Skin epidermis (tissue), 12 donors: ENCODE measurements around the gene NACA.
"Not testable (repeated sequence)": the region's sequence is repeated elsewhere in the genome, so short reads cannot be mapped to it uniquely, and the experiment has no call there.

Experiments used
- H3K27ac ChIP-seq, 21 experiments: fragments of 200-600 bp; sonication (generic) in 11 of 21; one replicate each; pipeline ENCODE4 v1.5.0; 2020; ENCODE audit warnings: mild to moderate bottlenecking in 3 of 21, inconsistent platforms in 2 of 21, moderate library complexity in 2 of 21
- H3K4me3 ChIP-seq, 7 experiments: fragments of 200-600 bp; sonication (generic) in 2 of 7; one replicate each; pipeline ENCODE4 v1.5.0; 2020; ENCODE audit warnings: inconsistent platforms in 2 of 7, mild to moderate bottlenecking in 2 of 7, moderate library complexity in 1 of 7

NACA gene

GRCh38 chr12:56726196-56726675 is 1.1 kb upstream of the NACA start:
- Histone ChIP-seq H3K4me3 (peak overlapping the region in 3 of 7 experiments; percentile 82 to 89 (median 83)), H3K27ac (peak overlapping the region in 19 of 21 experiments; percentile 86 to 97 (median 93))

GRCh38 chr12:56725723-56726102 is 614 bp upstream of the NACA start:
- peak overlapping the region; percentile 58 to 90 (median 82) for H3K4me3 ChIP-seq
- H3K27ac ChIP-seq, result peak overlapping the region in 20 of 21 experiments; percentile 86 to 97 (median 93)

DNA sequence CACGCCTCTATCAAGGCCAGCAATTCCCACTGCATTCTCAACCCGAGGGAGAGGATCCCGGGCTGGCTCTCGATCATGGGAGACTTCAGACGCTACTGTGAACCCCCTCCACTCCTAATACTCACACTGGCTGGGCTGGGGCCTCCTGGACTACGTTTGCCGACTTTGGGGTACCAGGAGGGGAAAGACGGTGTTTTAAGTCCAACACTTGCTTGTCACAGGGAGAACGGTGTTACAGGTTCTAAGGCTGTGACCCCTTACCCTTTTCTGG is 463 bp downstream of the NACA start:
- Histone ChIP-seq H3K27ac (peak overlapping the region; percentile 85 to 97 (median 93)), H3K4me3 (peak overlapping the region; percentile 58 to 90 (median 82))

- H3K27ac ChIP-seq, result peak overlapping the region; percentile 85 to 97 (median 93)
- peak overlapping the region; percentile 58 to 90 (median 82) for H3K4me3 ChIP-seq
These were observed 1.0 kb downstream of the NACA start for GRCh38 chr12:56723889-56724700.

DNA sequence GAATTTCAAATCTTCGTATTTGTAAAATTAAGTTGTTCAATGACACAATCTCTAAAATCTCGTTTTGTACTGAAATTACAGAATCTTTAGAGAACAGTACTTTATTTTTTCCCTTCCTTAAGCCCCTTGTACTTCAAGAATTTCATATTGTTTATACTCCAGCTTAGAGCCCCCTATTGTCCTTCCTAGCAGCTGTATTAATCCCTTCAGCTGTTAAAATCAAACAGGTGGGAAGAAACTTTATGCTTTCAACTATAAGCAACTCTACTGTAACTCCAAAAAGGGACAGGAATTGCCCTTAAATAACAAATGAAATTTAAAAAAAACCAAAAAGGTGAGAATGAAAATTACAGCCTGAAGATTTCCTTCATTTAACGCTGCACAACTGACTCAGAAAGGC is 1.7 kb downstream of the NACA start:
- Histone ChIP-seq H3K27ac (peak overlapping the region in 20 of 21 experiments; percentile 50 to 97 (median 93)), H3K4me3 (peak overlapping the region; percentile 58 to 90 (median 82))

DNA sequence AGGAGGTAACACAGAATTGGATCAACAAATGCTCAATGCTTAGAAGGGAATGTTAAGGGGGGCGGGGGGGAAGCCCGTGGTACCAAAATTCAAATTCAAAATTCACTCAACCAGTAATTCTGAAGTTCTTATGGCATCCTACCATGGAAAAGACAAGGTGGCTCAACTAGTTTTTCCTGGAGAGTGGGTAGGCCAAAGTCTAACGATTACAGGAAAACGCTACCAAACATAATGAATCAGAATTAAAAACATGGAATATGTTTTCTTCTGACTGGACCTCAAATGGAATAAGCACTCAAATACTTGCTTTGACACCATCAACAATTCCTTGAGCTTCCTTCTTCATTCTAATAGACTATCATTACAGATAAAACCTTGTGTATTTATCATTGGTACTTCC is 2.3 kb downstream of the NACA start:
- H3K4me3 ChIP-seq, result peak overlapping the region in 5 of 7 experiments; percentile 4 to 90 (median 83)
- H3K27ac ChIP-seq, result peak overlapping the region in 18 of 21 experiments; percentile 0 to 97 (median 92)

- H3K4me3 ChIP-seq, result peak overlapping the region in 2 of 7 experiments; percentile 1 to 83
- H3K27ac ChIP-seq, result peak overlapping the region in 19 of 21 experiments; percentile 2 to 97 (median 63)
These were observed 3.4 kb downstream of the NACA start for GRCh38 chr12:56721721-56722120.

- peak overlapping the region in 1 of 7 experiments; percentile 83 for H3K4me3 ChIP-seq
- H3K27ac ChIP-seq, result peak overlapping the region in 19 of 21 experiments; percentile 2 to 97 (median 63)
These were observed 3.9 kb downstream of the NACA start for GRCh38 chr12:56721216-56721615.

DNA sequence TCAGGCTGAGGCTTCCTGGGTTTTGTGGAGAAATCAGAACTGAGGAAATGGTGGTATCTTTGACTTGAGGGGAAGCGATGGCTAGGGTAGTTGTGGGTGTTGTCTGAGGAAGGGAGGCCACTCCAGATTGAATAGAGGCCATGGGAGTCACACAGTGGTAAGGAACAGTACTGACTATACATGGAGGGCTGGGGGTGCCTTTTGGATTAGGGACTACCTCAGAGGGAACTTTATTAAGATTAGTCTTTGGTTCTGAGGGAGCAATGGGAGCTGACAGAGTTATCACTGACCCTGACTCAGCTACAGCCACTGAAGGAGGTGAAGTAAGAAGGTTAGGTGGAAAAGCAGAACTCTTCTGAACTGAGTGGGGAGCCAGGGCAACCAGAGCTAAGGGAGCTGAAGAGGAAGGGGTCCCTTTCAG is 4.4 kb downstream of the NACA start:
- Histone ChIP-seq H3K27ac (peak overlapping the region in 17 of 21 experiments; percentile 2 to 97 (median 63)), H3K4me3 (no peak overlapping the region)

GRCh38 chr12:56719056-56719455 is 6.0 kb downstream of the NACA start:
- no peak overlapping the region for H3K4me3 ChIP-seq
- H3K27ac ChIP-seq, result peak overlapping the region in 5 of 21 experiments; percentile 3 to 95 (median 38)

DNA sequence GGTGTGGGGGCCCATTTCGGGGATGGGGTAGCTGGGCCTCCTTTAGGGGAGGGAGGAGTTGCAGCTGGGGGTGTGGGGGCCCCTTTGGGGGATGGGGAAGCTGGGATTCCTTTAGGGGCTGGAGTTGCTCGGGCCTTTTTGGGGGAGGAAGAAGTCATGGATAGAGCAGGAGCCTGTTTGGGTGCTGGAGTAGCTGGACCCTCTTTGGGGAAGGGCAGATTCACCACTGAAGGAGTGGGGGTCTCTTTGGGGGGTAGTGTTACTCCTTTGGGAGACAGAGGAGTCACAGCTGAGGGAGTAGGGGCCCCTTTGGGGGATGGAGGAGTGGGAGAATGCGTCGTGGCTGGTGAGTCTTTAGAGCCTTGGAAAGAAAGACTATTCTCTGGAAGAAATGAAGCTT is 6.5 kb downstream of the NACA start:
- Histone ChIP-seq H3K27ac (peak overlapping the region in 5 of 21 experiments; percentile 14 to 55 (median 44)), H3K4me3 (no peak overlapping the region)

GRCh38 chr12:56718149-56718548 is 7.0 kb downstream of the NACA start:
- peak overlapping the region in 4 of 21 experiments; percentile 14 to 55 (median 45) for H3K27ac ChIP-seq
- no peak overlapping the region for H3K4me3 ChIP-seq

GRCh38 chr12:56716933-56717880 is 7.9 kb downstream of the NACA start:
- no peak overlapping the region for H3K4me3 ChIP-seq
- peak overlapping the region in 5 of 21 experiments; percentile 3 to 49 (median 21) for H3K27ac ChIP-seq

DNA sequence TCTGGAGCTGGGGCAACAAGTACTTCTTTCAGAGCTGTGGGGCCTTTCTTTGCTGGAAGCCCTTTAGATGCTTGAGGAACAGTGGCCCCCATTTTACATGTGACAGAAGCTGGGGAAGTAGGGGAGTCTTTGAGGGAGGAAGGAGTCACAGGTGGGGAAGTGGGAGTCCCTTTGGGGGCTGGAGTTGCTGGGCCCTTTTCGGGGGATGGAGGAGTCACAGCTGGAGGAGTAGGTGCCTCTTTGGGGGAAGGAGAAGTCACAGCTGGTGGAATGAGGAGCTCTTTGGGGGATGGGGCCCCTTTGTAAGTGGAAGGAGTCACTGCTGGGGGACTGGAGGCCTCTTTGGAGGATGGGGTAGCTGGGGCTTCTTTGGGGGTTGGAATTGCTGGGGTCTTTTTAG is 8.6 kb downstream of the NACA start:
- Histone ChIP-seq H3K27ac (peak overlapping the region in 3 of 21 experiments; percentile 18 to 19 (median 19)), H3K4me3 (no peak overlapping the region)

GRCh38 chr12:56715798-56716197 is 9.3 kb downstream of the NACA start:
- peak overlapping the region in 3 of 21 experiments; percentile 13 to 20 (median 19) for H3K27ac ChIP-seq

GRCh38 chr12:56714431-56714929 is 10.6 kb downstream of the NACA start:
- peak overlapping the region in 2 of 21 experiments; percentile 0 to 11 for H3K27ac ChIP-seq

More at GRCh38 chr12:56715798-56716197, 9.3 kb downstream of the NACA start:
- no peak overlapping the region for H3K4me3 ChIP-seq

GRCh38 chr12:56713345-56713744 is 11.8 kb downstream of the NACA start:
- Histone ChIP-seq H3K27ac (no peak overlapping the region), H3K4me3 (no peak overlapping the region)

More at GRCh38 chr12:56714431-56714929, 10.6 kb downstream of the NACA start:
- H3K4me3 ChIP-seq, result no peak overlapping the region

DNA sequence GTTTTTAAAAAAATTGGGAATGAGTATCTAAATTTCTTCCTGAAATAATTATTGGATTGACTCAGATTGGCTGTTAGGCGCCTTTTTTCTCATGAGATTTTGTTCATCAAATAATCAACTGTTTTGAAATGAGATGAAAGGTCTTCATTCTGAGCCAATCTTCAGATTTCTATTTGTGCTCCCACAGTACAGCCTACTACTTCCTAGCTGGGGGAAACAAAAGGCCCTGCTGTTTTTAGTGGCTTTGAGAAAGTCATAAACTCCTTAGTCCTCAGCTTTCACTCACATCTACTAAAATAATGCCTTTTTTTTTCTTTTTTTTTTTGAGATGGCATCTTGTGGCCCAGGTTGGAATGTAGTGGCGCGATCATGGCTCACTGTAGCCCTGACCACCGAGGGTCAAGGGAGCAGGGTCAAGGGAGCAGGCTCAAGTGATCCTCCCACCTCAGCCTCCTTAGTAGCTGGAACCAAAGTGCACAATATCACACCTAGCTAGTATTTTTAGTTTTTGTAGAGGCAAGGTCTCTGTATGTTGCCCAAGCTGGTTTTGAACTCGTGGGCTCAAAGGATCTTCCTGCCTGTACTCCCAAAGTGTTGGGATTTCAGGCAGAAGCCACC is 15.2 kb downstream of the NACA start:
- Histone ChIP-seq H3K4me3 (no peak overlapping the region), H3K27ac (no peak overlapping the region)

DNA sequence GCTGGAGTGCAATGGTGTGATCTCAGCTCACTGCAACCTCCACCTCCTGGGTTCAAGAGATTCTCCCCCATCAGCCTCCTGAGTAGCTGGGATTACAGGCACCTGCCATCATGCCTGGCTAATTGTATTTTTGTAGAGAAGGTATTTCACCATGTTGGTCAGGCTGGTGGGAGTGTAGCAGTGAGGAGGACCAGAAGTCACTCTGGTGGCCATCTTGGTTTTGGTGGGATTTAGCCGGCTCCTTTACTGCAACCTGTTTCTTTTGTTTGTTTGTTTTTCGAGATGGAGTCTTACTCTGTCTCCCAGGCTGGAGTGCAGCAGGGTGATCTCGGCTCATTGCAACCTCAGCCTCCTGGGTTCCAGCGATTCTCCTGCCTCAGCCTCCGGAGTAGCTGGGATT is 20.6 kb downstream of the NACA start:
- not testable (repeated sequence) for H3K4me3 ChIP-seq, H3K27ac ChIP-seq
